CD14-positive monocyte (primary cell): ENCODE data around the gene TRAF1. TPM values are rescaled to one million over a fixed set of nuclear protein-coding genes. Genes with fewer than 3 reads are reported as not detected.

ENCODE experiments used
- DNase-seq, 3 donors: peaks; one replicate each; pipeline ENCODE4 v3.0.0-alpha.2; 2011 to 2022
- H2AFZ ChIP-seq: 2 replicates; pipeline ENCODE4 v1.6.0; 2012; ENCODE audit warnings: mild to moderate bottlenecking, low read depth, low read length, inconsistent platforms; ENCODE audit not compliant: insufficient read depth, poor library complexity, severe bottlenecking
- H3K27ac ChIP-seq, 2 donors: 1 replicate in 1 of 2; 2 replicates in 1 of 2; pipeline ENCODE4 v1.5.1; 2012 to 2013; ENCODE audit warnings: low read length in 2 of 2, control low read depth in 1 of 2, inconsistent platforms in 1 of 2, low read depth in 1 of 2, mild to moderate bottlenecking in 1 of 2
- H3K27me3 ChIP-seq, 2 donors: one replicate each; pipeline versions ENCODE4 v1.6.0 to v1.6.1; 2011 to 2013; ENCODE audit warnings: low read length in 2 of 2; ENCODE audit not compliant: control insufficient read depth in 2 of 2, insufficient read depth in 2 of 2
- H3K36me3 ChIP-seq, 2 donors: replicated peaks in 1 of 2; 1 replicate in 1 of 2; 2 replicates in 1 of 2; pipeline versions ENCODE4 v1.5.1 to v1.6.1; 2012 to 2013; ENCODE audit warnings: low read length in 2 of 2, control low read depth in 1 of 2, inconsistent platforms in 1 of 2, mild to moderate bottlenecking in 1 of 2; ENCODE audit not compliant: insufficient read depth in 2 of 2, control insufficient read depth in 1 of 2
- H3K4me1 ChIP-seq, 2 donors: 1 replicate in 1 of 2; 2 replicates in 1 of 2; pipeline versions ENCODE4 v1.5.1 to v1.6.1; 2012 to 2013; ENCODE audit warnings: low read length in 2 of 2, control low read depth in 1 of 2, inconsistent platforms in 1 of 2, mild to moderate bottlenecking in 1 of 2, moderate library complexity in 1 of 2; ENCODE audit not compliant: insufficient read depth in 2 of 2, control insufficient read depth in 1 of 2
- H3K4me2 ChIP-seq: replicated peaks from 2 replicates; pipeline ENCODE3; 2012; ENCODE audit warnings: low read length, moderate library complexity, mild to moderate bottlenecking; ENCODE audit not compliant: poor library complexity, severe bottlenecking; ENCODE audit errors: extremely low read depth
- H3K4me3 ChIP-seq, 3 experiments: fragments of 200-600 bp in 1 of 3; sonication (generic) in 1 of 3; replicated peaks in 1 of 3; 1 replicate in 2 of 3; 2 replicates in 1 of 3; pipeline ENCODE4 v1.5.1; 2011 to 2013; ENCODE audit warnings: low read length in 3 of 3, mild to moderate bottlenecking in 3 of 3, control low read depth in 2 of 3, low read depth in 2 of 3, inconsistent platforms in 1 of 3, moderate library complexity in 1 of 3
- H3K79me2 ChIP-seq: 2 replicates; pipeline ENCODE4 v1.6.0; 2012; ENCODE audit warnings: mild to moderate bottlenecking, control low read depth, inconsistent platforms, low read length, moderate library complexity; ENCODE audit not compliant: insufficient read depth
- H3K9ac ChIP-seq: 2 replicates; pipeline ENCODE4 v1.6.0; 2017; ENCODE audit warnings: low read length, mild to moderate bottlenecking; ENCODE audit not compliant: insufficient read depth, poor library complexity, severe bottlenecking
- H3K9me3 ChIP-seq, 2 donors: replicated peaks in 1 of 2; 1 replicate in 1 of 2; 2 replicates in 1 of 2; pipeline versions ENCODE4 v1.5.1 to v1.6.1; 2012 to 2013; ENCODE audit warnings: low read length in 2 of 2, control low read depth in 1 of 2; ENCODE audit not compliant: control insufficient read depth in 1 of 2, insufficient read depth in 1 of 2
- H4K20me1 ChIP-seq: 2 replicates; pipeline ENCODE4 v1.6.0; 2012; ENCODE audit warnings: mild to moderate bottlenecking, low read length, control low read depth, moderate library complexity; ENCODE audit not compliant: insufficient read depth
- H3K27ac Mint-ChIP-seq, 7 donors: one replicate each; pipeline ENCODE4 v1.8.0; 2020; ENCODE audit warnings: mild to moderate bottlenecking in 7 of 7, mixed read lengths in 7 of 7, moderate library complexity in 6 of 7, inconsistent platforms in 2 of 7
- H3K27me3 Mint-ChIP-seq, 3 donors: one replicate each; pipeline ENCODE4 v1.8.0; 2021 to 2022; ENCODE audit warnings: low read depth in 3 of 3, mild to moderate bottlenecking in 3 of 3, mixed read lengths in 3 of 3, moderate library complexity in 3 of 3, inconsistent platforms in 1 of 3
- H3K36me3 Mint-ChIP-seq, 2 donors: one replicate each; pipeline ENCODE4 v1.8.0; 2020; ENCODE audit warnings: mixed read lengths in 2 of 2, inconsistent platforms in 1 of 2, mild to moderate bottlenecking in 1 of 2
- H3K4me1 Mint-ChIP-seq: one replicate; pipeline ENCODE4 v1.8.0; 2020; ENCODE audit warnings: mild to moderate bottlenecking, mixed read lengths
- H3K4me3 Mint-ChIP-seq, 2 donors: one replicate each; pipeline ENCODE4 v1.8.0; 2020; ENCODE audit warnings: mild to moderate bottlenecking in 2 of 2, mixed read lengths in 2 of 2, moderate library complexity in 1 of 2
- H3K9me3 Mint-ChIP-seq, 7 donors: one replicate each; pipeline ENCODE4 v1.8.0; 2020 to 2022; ENCODE audit warnings: mixed read lengths in 7 of 7, mild to moderate bottlenecking in 6 of 7, moderate library complexity in 6 of 7, inconsistent platforms in 2 of 7
- whole genome bisulfite sequencing: methylation state at CpG from one replicate; pipeline ENCODE4 v1.1.5; 2013; ENCODE audit warnings: missing lambda C conversion rate; ENCODE audit not compliant: insufficient coverage; 5-methylcytosine and 5-hydroxymethylcytosine counted together
- intact Hi-C, 2 donors: fragments of 100-400 bp; cut with micrococcal nuclease; formaldehyde crosslinking; loops; one replicate each; pipeline versions ENCODE4 v1.15.0 to v1.15.1; 2023
- polyA plus RNA-seq, 3 donors: library from polyadenylated mRNA; depleted of rRNA in 1 of 3; unstranded in 2 of 3; stranded (reverse) in 1 of 3; fragments of 300-500 nt in 2 of 3; fragments of >200 nt in 1 of 3; fragmentation: Illumina TruSeq in 2 of 3; gene quantifications; 1 replicate in 2 of 3; 2 replicates in 1 of 3; pipeline ENCODE4 v1.2.3, GENCODE V29; 2012 to 2021
- TF ChIP-seq, protein P1 (sequence below): fragments of 200-600 bp; IDR thresholded peaks from one replicate; pipeline ENCODE4 v1.8.0; 2022; ENCODE audit warnings: antibody characterized with exemption, mild to moderate bottlenecking

TRAF1 gene
- polyA plus RNA-seq, 3 donors, result 0.15 to 22.8 (median 0.74) TPM

DNA sequence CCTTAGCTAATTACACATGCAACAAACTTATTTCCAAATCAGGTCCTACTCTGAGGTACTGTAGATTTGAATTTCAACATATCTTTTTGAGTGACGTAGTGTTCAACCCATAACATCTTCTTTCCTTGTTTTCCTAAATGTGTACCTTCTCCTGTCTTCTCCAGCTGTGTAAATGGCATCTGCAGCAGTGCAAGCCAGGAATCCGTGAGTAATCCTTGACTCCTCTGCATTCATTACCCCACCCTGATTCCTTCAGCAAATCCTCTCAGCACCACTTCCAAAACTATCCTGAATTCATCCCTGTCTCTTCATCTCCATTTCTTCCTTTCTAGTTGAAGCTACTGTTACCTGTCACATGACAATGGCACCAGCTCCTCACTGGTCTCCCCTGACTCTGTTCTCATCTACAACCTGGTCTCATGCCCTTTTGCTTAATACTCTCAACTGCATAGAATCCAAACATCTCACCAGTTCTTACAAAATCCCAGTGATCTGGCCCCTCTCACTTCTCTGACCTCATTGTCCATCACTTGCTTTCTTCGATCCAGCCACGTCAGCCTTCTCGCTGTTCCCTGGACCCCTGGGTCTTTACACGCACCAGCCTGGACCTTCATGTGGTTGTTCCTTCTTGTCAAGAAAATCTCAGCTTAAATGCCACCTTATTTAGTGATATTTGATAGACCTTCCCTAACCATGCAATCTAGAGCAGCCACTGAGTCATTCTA, 14.6 kb upstream of the TRAF1 start:
- intact Hi-C loops, result no loop called here
- Mint-ChIP-seq H3K36me3 (no peaks in the 10 kb centered on the region), H3K4me3 (no peak overlapping the region), H3K9me3 (peaks cover 0 to 5% (median 2%) of the 10 kb centered on the region in 7 donors), H3K27ac (no peak overlapping the region), H3K4me1 (peaks cover 19% of the 10 kb centered on the region), H3K27me3 (peaks cover 0 to 4% (median 0%) of the 10 kb centered on the region in 3 donors)
- Histone ChIP-seq H3K27me3 (no peaks in the 10 kb centered on the region), H2AFZ (no peak overlapping the region), H3K4me1 (peaks cover 24 to 28% of the 10 kb centered on the region in 2 donors), H3K79me2 (no peaks in the 10 kb centered on the region), H3K4me2 (no peak overlapping the region), H4K20me1 (no peaks in the 10 kb centered on the region), H3K36me3 (no peaks in the 10 kb centered on the region), H3K27ac (no peak overlapping the region), H3K9ac (no peak overlapping the region), H3K4me3 (no peak overlapping the region), H3K9me3 (peaks cover 0 to 3% of the 10 kb centered on the region in 2 donors)
- TF ChIP-seq, protein P1, sequence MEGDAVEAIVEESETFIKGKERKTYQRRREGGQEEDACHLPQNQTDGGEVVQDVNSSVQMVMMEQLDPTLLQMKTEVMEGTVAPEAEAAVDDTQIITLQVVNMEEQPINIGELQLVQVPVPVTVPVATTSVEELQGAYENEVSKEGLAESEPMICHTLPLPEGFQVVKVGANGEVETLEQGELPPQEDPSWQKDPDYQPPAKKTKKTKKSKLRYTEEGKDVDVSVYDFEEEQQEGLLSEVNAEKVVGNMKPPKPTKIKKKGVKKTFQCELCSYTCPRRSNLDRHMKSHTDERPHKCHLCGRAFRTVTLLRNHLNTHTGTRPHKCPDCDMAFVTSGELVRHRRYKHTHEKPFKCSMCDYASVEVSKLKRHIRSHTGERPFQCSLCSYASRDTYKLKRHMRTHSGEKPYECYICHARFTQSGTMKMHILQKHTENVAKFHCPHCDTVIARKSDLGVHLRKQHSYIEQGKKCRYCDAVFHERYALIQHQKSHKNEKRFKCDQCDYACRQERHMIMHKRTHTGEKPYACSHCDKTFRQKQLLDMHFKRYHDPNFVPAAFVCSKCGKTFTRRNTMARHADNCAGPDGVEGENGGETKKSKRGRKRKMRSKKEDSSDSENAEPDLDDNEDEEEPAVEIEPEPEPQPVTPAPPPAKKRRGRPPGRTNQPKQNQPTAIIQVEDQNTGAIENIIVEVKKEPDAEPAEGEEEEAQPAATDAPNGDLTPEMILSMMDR, result no peak
- WGBS, result 97% methylated on average over 6 of the region's 6 CpGs
- no peak for DNase-seq

DNA sequence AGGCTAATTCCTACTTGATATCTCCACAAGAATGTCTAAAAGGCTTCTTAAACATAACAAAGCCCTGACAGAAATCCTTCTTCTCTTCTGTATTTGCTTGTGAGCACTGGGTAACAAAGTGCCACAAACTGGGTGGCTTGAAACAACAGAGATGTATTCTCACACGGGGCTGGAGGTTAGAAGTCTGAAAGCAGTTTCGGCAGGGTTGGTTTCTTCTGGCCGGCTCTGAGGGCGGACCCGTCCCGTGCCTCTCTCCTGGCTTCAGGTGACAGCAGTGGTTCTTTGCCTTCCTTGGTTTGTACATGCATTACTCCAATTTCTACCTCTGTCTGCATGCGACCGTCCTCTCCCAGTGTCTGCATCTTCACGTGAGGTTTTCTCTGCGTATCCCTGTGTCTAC, 14.0 kb upstream of the TRAF1 start:
- no peaks in the 10 kb centered on the region for H3K79me2 ChIP-seq
- peaks cover 24 to 28% of the 10 kb centered on the region in 2 donors for H3K4me1 ChIP-seq
- H2AFZ ChIP-seq, result no peak overlapping the region
- H3K9ac ChIP-seq, result no peak overlapping the region
- no peaks in the 10 kb centered on the region for H3K27me3 ChIP-seq
- no peaks in the 10 kb centered on the region for H3K36me3 Mint-ChIP-seq
- peaks cover 0 to 3% of the 10 kb centered on the region in 2 donors for H3K9me3 ChIP-seq
- peaks cover 0 to 5% (median 2%) of the 10 kb centered on the region in 7 donors for H3K9me3 Mint-ChIP-seq
- intact Hi-C loops, result no loop called here
- H3K27ac Mint-ChIP-seq, result no peak overlapping the region
- H3K27me3 Mint-ChIP-seq, result peaks cover 0 to 1% (median 0%) of the 10 kb centered on the region in 3 donors
- 100% methylated on average over 10 of the region's 10 CpGs for WGBS
- H3K4me1 Mint-ChIP-seq, result peaks cover 25% of the 10 kb centered on the region
- no peak overlapping the region for H3K27ac ChIP-seq
- no peak for DNase-seq
- no peak overlapping the region for H3K4me3 ChIP-seq
- no peak overlapping the region for H3K4me2 ChIP-seq
- no peaks in the 10 kb centered on the region for H3K36me3 ChIP-seq
- H4K20me1 ChIP-seq, result no peaks in the 10 kb centered on the region
- TF ChIP-seq, protein P1, result no peak
- H3K4me3 Mint-ChIP-seq, result no peak overlapping the region
